ENCODE data around the gene HCN2. TPM values are rescaled to one million over a fixed set of nuclear protein-coding genes. Genes with fewer than 3 reads are reported as not detected.

HCN2 gene
- total and polyA plus RNA-seq, 12 donors, result 0.74 to 9.1 (median 3.6) TPM

DNA sequence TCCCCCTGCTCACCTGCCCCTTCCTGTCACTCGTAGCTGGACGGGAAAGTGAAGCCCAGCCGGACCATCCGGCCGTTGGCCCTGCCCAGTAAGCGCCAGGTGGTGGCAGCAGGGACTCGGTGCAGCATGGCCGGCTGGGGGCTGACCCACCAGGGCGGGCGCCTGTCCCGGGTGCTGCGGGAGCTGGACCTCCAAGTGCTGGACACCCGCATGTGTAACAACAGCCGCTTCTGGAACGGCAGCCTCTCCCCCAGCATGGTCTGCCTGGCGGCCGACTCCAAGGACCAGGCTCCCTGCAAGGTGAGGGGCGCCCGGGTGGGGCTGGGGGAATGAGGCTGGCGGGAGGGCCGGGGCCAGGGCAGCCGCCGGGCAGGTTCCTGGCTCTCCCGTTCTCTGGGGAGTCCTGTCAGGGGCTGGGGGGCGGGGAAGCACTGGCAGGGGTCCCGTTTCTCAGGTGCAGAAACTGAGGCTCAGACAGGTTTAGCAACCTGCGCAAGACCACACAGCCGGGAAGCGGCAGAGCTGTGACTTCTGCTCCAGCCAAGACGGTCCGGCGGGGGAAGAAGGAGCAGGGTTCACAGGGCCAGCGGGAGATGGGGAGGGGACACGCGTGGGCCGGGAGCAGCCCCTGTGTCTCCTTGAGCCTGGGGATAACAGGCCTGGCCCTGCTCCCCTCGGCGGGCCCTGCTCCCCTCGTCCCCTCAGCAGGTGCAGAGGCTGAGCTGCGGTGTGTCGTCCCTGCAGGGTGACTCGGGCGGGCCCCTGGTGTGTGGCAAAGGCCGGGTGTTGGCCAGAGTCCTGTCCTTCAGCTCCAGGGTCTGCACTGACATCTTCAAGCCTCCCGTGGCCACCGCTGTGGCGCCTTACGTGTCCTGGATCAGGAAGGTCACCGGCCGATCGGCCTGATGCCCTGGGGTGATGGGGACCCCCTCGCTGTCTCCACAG, 40.5 kb upstream of the HCN2 start:
- TF ChIP-seq POLR2A (IDR thresholded peaks at IDR 0.05), result no peak
- TF ChIP-seq, protein P1, sequence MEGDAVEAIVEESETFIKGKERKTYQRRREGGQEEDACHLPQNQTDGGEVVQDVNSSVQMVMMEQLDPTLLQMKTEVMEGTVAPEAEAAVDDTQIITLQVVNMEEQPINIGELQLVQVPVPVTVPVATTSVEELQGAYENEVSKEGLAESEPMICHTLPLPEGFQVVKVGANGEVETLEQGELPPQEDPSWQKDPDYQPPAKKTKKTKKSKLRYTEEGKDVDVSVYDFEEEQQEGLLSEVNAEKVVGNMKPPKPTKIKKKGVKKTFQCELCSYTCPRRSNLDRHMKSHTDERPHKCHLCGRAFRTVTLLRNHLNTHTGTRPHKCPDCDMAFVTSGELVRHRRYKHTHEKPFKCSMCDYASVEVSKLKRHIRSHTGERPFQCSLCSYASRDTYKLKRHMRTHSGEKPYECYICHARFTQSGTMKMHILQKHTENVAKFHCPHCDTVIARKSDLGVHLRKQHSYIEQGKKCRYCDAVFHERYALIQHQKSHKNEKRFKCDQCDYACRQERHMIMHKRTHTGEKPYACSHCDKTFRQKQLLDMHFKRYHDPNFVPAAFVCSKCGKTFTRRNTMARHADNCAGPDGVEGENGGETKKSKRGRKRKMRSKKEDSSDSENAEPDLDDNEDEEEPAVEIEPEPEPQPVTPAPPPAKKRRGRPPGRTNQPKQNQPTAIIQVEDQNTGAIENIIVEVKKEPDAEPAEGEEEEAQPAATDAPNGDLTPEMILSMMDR (IDR thresholded peaks at IDR 0.05), result no peak
- intact Hi-C loops (cut with DNase I), result no loop called here
- Histone ChIP-seq H3K27ac (no peak overlapping the region), H3K9me3 (replicated peaks in 1 of 3) (no peaks in the 10 kb centered on the region), H3K36me3 (replicated peaks in 1 of 2) (no peaks in the 10 kb centered on the region), H3K4me3 (no peak overlapping the region), H3K4me1 (replicated peaks in 1 of 2) (no peaks in the 10 kb centered on the region), H3K27me3 (no peaks in the 10 kb centered on the region)
- DNase-seq, result no peak
- WGBS, 4 donors, result 72 to 83% (median 77%) methylated on average over 13 to 52 of the region's 52 CpGs

DNA sequence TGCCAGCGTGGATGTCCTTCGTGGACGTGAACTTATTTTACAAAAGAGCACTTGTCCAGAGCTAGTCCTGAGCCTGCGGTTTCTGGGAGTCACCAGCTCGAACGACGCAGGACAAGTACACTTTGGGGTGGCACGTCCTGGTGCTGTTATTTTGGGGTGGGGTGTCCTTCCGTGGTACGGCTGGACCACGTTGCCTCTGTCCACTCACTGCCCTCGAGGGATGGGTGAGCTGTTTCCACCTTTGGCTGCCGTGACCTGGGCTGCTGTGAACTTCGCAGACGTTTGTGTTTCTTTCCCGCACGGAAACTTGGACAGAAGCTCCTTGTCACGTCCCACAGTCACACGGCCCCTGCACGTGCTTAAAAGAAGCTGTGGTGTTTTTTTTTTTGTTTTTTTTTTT, 34.9 kb upstream of the HCN2 start:
- intact Hi-C loops (cut with DNase I), result no loop called here
- Histone ChIP-seq H3K4me1 (replicated peaks in 1 of 2) (no peaks in the 10 kb centered on the region), H3K27me3 (no peaks in the 10 kb centered on the region), H3K27ac (no peak overlapping the region), H3K36me3 (replicated peaks in 1 of 2) (no peaks in the 10 kb centered on the region), H3K9me3 (replicated peaks in 1 of 3) (no peaks in the 10 kb centered on the region), H3K4me3 (no peak overlapping the region)
- TF ChIP-seq, protein P1 (IDR thresholded peaks at IDR 0.05), result no peak
- no peak for TF ChIP-seq POLR2A (IDR thresholded peaks at IDR 0.05)
- DNase-seq, result no peak
- 71 to 84% (median 76%) methylated on average over 17 to 20 of the region's 20 CpGs for WGBS, 4 donors

DNA sequence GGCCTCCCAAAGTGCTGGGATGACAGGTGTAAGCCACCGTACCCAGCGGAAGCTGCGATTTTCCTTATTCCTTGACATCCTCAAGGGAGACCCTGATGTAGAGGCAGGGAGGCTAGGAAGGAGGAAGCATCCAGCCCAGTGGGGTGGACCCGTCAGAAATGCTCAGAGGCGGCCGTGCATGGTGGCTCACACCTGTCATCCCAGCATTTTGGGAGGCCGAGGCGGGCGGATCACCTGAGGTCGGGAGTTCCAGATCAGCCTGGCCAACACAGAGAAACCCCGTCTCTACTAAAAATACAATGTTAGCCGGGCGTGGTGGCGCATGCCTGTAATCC, 34.2 kb upstream of the HCN2 start:
- Histone ChIP-seq H3K27ac (no peak overlapping the region), H3K9me3 (replicated peaks in 1 of 3) (no peaks in the 10 kb centered on the region), H3K27me3 (no peaks in the 10 kb centered on the region), H3K4me1 (replicated peaks in 1 of 2) (no peaks in the 10 kb centered on the region), H3K36me3 (replicated peaks in 1 of 2) (no peaks in the 10 kb centered on the region), H3K4me3 (no peak overlapping the region)
- intact Hi-C loops (cut with DNase I), result no loop called here
- WGBS, 4 donors, result 87 to 95% (median 89%) methylated on average over 11 to 14 of the region's 14 CpGs
- TF ChIP-seq POLR2A (IDR thresholded peaks at IDR 0.05), result no peak
- DNase-seq, result no peak

DNA sequence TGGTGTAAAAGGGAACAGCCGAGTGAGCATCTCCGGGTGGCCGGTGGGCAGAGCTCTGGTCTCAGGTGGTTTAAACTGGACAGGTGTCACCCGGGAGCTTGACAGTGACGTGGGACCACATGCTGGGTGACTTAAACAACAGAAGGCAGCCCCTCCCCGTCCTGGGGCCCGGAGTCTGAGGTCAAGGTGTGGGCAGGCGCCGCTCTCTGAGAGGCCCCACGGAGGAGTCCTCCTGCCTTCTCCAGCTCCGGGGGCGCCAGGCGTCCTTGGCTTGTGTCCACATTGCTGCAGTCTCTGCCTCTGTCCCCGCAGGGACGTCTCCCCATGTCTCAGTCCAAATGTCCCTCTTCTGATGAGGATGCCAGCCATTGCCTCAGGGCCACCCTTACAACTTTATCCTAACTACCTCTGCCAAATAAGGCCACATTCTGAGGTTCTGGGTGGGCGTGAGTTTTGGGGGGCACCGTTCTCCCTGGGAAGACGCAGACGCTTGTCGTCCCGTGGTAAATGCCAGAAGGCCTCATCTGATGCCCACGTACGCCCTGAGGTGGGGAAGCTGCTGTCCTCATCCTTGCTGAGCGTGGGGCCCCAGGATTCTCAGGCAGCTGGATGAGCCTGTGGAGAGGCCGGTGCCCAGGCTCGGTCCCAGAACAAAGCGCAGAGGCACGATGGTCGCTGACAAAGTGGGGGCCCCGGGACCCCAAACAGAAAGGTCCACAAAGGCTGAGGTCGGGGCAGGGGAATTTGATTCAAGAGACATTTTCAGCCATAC, 32.9 kb upstream of the HCN2 start:
- H3K27me3 ChIP-seq, result no peaks in the 10 kb centered on the region
- H3K36me3 ChIP-seq (replicated peaks in 1 of 2), result no peaks in the 10 kb centered on the region
- H3K27ac ChIP-seq, result no peak overlapping the region
- intact Hi-C loops (cut with DNase I), result no loop called here
- no peak overlapping the region for H3K4me3 ChIP-seq
- TF ChIP-seq, protein P1 (IDR thresholded peaks at IDR 0.05), result no peak
- TF ChIP-seq POLR2A (IDR thresholded peaks at IDR 0.05), result no peak
- 75 to 83% (median 78%) methylated on average over 28 to 31 of the region's 31 CpGs for WGBS, 4 donors
- H3K9me3 ChIP-seq (replicated peaks in 1 of 3), result no peaks in the 10 kb centered on the region
- no peak for DNase-seq
- no peaks in the 10 kb centered on the region for H3K4me1 ChIP-seq (replicated peaks in 1 of 2)
